ENCODE data around the gene CHAC1.
A peak's percentile ranks its signal among the peaks of the same experiment; 100 is the strongest.

Gene CHAC1

DNA sequence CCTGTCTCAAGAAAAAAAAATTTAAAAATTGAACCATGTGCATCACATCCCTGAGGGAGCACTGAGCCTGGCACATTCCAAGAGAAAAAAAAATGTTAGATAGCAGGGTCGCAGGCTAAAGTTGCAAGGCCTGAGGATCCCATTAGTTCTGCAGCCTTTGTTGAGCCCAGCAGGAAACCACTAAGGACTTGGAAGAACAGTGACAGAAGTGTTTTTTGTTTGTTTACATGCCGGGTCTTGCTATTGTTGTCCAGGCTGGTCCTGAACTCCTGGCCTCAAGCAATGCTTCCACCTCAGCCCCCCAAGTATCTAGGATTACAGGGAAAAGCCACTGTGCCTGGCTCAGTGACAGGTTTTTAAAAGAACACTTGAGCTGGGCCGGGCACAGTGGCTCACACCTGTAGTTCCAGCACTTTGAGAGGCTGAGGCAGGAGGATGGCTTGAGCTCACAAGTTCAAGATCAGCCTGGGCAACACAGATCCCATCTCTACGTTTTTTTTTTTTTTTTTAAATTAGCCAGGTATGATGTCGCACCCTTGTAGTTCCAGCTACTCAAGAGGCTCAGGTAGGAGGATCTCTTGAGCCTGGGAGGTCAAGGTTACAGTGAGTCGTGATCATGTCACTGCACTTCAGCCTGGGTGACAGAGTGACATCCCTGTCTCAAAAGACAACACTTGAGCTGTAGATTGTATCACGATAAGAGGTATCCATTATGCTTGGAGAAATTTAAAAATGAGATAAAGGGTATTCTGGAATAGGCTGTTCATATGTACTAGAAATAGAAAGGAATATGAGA, 15.2 kb downstream of the CHAC1 start:
- Mint-ChIP-seq H3K27me3 (no peaks in the 10 kb centered on the region), H3K27ac (no peak overlapping the region), H3K4me3 (no peak overlapping the region), H3K4me1 (ENCODE audit: low read depth) (peaks cover 2% of the 10 kb centered on the region), H3K36me3 (no peaks in the 10 kb centered on the region), H3K9me3 (ENCODE audit: low read depth) (no peaks in the 10 kb centered on the region)

DNA sequence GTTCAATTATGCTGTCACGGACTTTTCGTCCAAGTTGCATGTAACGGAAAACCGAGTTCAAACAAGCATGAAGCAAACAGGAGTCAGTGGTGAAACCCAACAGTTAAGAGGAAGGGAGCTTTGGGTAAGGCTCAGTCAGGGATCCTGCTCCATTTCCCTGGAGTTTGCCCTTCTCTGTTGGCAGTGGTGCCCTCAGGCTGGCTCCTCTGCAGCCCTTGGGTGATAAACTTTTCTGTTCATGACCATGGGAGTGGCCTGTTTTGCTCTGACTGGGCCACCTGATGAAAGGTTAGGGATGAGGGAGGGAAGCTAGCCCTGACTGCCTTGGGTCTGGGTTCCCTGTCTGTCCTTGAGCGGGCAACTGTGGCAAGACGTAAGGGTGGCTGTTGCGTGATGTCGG, 16.1 kb downstream of the CHAC1 start:
- Mint-ChIP-seq H3K27ac (no peak overlapping the region), H3K4me3 (no peak overlapping the region), H3K9me3 (ENCODE audit: low read depth) (no peaks in the 10 kb centered on the region), H3K36me3 (no peaks in the 10 kb centered on the region), H3K4me1 (ENCODE audit: low read depth) (peaks cover 2% of the 10 kb centered on the region), H3K27me3 (no peaks in the 10 kb centered on the region)

DNA sequence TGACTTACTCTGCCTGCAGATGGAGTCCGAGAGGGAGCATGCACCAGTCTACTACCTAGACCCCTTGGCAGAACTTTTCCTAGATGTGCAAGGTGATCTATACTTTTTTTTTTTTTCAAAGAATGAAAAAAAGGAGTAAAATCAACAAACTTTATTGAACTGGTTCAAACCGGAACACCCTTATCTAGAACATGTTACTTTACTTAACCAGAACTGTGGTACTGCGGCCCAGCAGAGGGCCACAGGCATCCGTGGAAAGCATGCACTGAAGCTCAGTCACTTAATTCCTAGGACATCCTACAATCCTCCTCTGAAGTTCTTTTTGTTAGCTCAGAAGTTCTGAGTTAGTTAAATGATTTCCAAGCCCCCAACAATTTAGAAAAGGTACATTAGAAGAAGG, 21.6 kb downstream of the CHAC1 start:
- Mint-ChIP-seq H3K4me1 (ENCODE audit: low read depth) (peaks cover 2% of the 10 kb centered on the region), H3K27me3 (no peaks in the 10 kb centered on the region), H3K27ac (no peak overlapping the region), H3K9me3 (ENCODE audit: low read depth) (no peaks in the 10 kb centered on the region), H3K36me3 (no peaks in the 10 kb centered on the region), H3K4me3 (no peak overlapping the region)

- H3K4me1 Mint-ChIP-seq (ENCODE audit: low read depth), result peaks cover 2% of the 10 kb centered on the region
- H3K27me3 Mint-ChIP-seq, result no peaks in the 10 kb centered on the region
- H3K9me3 Mint-ChIP-seq (ENCODE audit: low read depth), result no peaks in the 10 kb centered on the region
- peaks cover 2% of the 10 kb centered on the region for H3K36me3 Mint-ChIP-seq
- H3K4me3 Mint-ChIP-seq, result no peak overlapping the region
- H3K27ac Mint-ChIP-seq, result peak overlapping the region; percentile 72
Measured at GRCh38 chr15:40976819-40977218, 23.5 kb downstream of the CHAC1 start.

GRCh38 chr15:40978141-40978540, 24.9 kb downstream of the CHAC1 start:
- no peak overlapping the region for H3K27ac Mint-ChIP-seq
- no peak overlapping the region for H3K4me3 Mint-ChIP-seq
- no peaks in the 10 kb centered on the region for H3K4me1 Mint-ChIP-seq (ENCODE audit: low read depth)
- no peaks in the 10 kb centered on the region for H3K27me3 Mint-ChIP-seq
- no peaks in the 10 kb centered on the region for H3K9me3 Mint-ChIP-seq (ENCODE audit: low read depth)
- peaks cover 2% of the 10 kb centered on the region for H3K36me3 Mint-ChIP-seq

DNA sequence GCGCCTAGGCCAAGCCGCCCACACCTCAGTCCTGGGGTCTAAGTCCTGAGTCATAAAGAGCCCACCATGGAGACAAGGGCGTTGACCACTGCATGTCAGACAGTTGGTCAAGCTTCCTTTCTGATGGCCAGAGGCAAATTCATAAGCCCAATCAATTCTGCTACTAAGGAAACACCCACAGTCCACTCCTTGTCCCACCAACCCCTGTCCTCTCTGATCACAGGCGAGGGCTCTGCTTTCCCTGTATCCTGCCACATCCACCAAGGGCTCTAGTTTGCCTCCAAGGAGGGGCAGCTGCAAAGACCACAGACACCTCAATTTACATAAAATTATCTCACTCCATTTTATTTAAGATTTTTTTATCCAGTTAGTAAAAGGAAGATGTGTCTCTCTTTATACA, 25.3 kb downstream of the CHAC1 start:
- Mint-ChIP-seq H3K4me3 (no peak overlapping the region), H3K4me1 (ENCODE audit: low read depth) (no peaks in the 10 kb centered on the region), H3K27me3 (no peaks in the 10 kb centered on the region), H3K27ac (no peak overlapping the region), H3K9me3 (ENCODE audit: low read depth) (no peaks in the 10 kb centered on the region), H3K36me3 (peaks cover 3% of the 10 kb centered on the region)

GRCh38 chr15:40981186-40981585, 27.9 kb downstream of the CHAC1 start:
- no peak overlapping the region for H3K27ac Mint-ChIP-seq
- no peaks in the 10 kb centered on the region for H3K4me1 Mint-ChIP-seq (ENCODE audit: low read depth)
- no peak overlapping the region for H3K4me3 Mint-ChIP-seq
- peaks cover 5% of the 10 kb centered on the region for H3K36me3 Mint-ChIP-seq
- no peaks in the 10 kb centered on the region for H3K27me3 Mint-ChIP-seq
- no peaks in the 10 kb centered on the region for H3K9me3 Mint-ChIP-seq (ENCODE audit: low read depth)

DNA sequence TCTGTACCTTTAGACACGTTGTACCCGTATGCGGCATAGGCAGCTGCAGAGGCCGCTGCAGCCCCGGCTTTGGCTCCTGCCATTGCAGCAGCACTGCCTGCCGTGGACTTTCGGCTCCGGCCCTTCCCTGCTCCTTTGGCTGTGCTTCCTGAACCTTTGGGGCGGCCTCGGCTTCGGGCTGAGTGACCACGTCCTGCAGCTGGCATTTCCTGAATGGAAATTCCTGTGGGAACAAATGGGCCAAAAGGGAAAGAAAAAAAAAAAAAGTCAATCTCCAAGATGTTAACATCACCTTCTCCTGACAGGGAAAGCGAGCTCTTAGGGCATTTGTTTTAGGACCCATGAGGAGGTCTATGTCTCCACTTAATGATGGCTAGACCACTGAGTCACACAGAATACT, 29.6 kb downstream of the CHAC1 start:
- Mint-ChIP-seq H3K27ac (no peak overlapping the region), H3K4me1 (ENCODE audit: low read depth) (no peaks in the 10 kb centered on the region), H3K27me3 (no peaks in the 10 kb centered on the region), H3K4me3 (no peak overlapping the region), H3K36me3 (peaks cover 11% of the 10 kb centered on the region), H3K9me3 (ENCODE audit: low read depth) (no peaks in the 10 kb centered on the region)

DNA sequence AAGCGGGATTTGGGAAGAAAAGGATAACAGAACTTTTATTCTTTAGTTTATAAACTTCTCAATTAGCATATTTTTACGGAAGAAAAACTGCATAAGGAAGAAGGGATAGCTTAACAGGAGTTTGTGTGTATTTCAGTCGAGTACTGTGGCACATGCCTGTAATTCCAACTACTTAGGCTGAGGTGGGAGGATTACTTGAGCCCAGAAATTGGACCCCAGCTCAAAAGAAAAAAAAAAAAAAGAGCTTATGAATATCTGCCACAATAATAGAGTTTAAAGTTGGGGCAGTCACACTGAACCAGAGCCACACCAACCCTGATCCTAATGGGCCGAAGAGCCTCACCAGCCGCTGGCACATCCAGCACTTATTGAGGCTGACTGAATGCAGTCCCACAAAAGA, 31.1 kb downstream of the CHAC1 start:
- H3K27me3 Mint-ChIP-seq, result no peaks in the 10 kb centered on the region
- no peak overlapping the region for H3K4me3 Mint-ChIP-seq
- no peak overlapping the region for H3K27ac Mint-ChIP-seq
- H3K36me3 Mint-ChIP-seq, result peaks cover 11% of the 10 kb centered on the region
- no peaks in the 10 kb centered on the region for H3K9me3 Mint-ChIP-seq (ENCODE audit: low read depth)
- no peaks in the 10 kb centered on the region for H3K4me1 Mint-ChIP-seq (ENCODE audit: low read depth)

GRCh38 chr15:40984964-40985363, 31.7 kb downstream of the CHAC1 start:
- peaks cover 15% of the 10 kb centered on the region for H3K36me3 Mint-ChIP-seq

DNA sequence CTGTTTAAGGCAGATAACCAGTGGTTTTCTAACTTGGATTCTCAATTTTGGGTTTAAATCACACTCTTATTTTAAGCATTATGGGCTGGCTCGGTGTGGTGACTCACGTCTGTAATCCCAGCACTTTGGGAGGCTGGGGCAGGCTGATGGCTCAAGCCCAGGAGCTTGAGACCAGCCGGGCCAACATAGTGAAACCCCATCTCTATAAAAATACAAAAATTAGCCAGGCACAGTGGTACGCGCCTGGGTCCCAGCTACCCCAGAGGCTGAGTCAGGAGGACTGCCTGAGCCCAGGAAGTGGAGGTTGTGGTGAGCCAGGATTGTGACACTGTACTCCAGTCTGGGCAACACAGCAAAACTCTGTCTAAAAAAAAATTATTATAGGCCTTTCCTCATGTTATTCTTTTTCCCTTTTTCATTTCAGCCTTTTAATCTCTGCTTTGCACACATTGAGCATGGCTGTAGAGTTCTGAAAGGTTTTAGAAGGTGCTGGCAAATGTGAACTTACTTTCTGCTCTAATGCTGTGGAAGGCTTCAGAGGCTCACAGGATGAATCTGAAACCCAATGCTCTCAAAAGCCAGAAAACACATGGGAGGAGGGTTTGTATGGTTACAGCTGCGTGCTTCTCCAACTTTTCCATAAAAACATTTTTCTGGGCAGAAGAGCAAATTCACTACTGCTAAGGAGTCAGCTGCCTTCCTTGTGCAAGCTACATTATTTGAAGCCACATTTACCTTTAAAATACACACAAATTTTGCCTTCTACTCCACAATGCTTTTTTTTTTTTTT, 32.5 kb downstream of the CHAC1 start:
- no peaks in the 10 kb centered on the region for H3K27me3 Mint-ChIP-seq
- H3K27ac Mint-ChIP-seq, result no peak overlapping the region
- no peaks in the 10 kb centered on the region for H3K9me3 Mint-ChIP-seq (ENCODE audit: low read depth)
- peaks cover 17% of the 10 kb centered on the region for H3K36me3 Mint-ChIP-seq
- no peak overlapping the region for H3K4me3 Mint-ChIP-seq
- peaks cover 6% of the 10 kb centered on the region for H3K4me1 Mint-ChIP-seq (ENCODE audit: low read depth)

More at GRCh38 chr15:40984964-40985363, 31.7 kb downstream of the CHAC1 start:
- Mint-ChIP-seq H3K27ac (no peak overlapping the region), H3K27me3 (no peaks in the 10 kb centered on the region), H3K9me3 (ENCODE audit: low read depth) (no peaks in the 10 kb centered on the region), H3K4me1 (ENCODE audit: low read depth) (no peaks in the 10 kb centered on the region), H3K4me3 (no peak overlapping the region)

GRCh38 chr15:40986820-40987219, 33.5 kb downstream of the CHAC1 start:
- Mint-ChIP-seq H3K27ac (no peak overlapping the region), H3K9me3 (ENCODE audit: low read depth) (no peaks in the 10 kb centered on the region), H3K27me3 (no peaks in the 10 kb centered on the region), H3K4me1 (ENCODE audit: low read depth) (peaks cover 12% of the 10 kb centered on the region), H3K4me3 (no peak overlapping the region), H3K36me3 (peaks cover 21% of the 10 kb centered on the region)

- H3K9me3 Mint-ChIP-seq (ENCODE audit: low read depth), result no peaks in the 10 kb centered on the region
Measured at GRCh38 chr15:40988156-40988555, 34.9 kb downstream of the CHAC1 start.

GRCh38 chr15:40990080-40990479, 36.8 kb downstream of the CHAC1 start:
- Mint-ChIP-seq H3K36me3 (peaks cover 18% of the 10 kb centered on the region), H3K27ac (peak overlapping the region; percentile 35), H3K4me3 (no peak overlapping the region), H3K4me1 (ENCODE audit: low read depth) (peaks cover 12% of the 10 kb centered on the region), H3K9me3 (ENCODE audit: low read depth) (no peaks in the 10 kb centered on the region), H3K27me3 (no peaks in the 10 kb centered on the region)

More at GRCh38 chr15:40988156-40988555, 34.9 kb downstream of the CHAC1 start:
- Mint-ChIP-seq H3K4me1 (ENCODE audit: low read depth) (peaks cover 12% of the 10 kb centered on the region), H3K27me3 (no peaks in the 10 kb centered on the region), H3K27ac (no peak overlapping the region), H3K4me3 (no peak overlapping the region), H3K36me3 (peaks cover 21% of the 10 kb centered on the region)

GRCh38 chr15:40990789-40991188, 37.5 kb downstream of the CHAC1 start:
- Mint-ChIP-seq H3K9me3 (ENCODE audit: low read depth) (no peaks in the 10 kb centered on the region), H3K27me3 (no peaks in the 10 kb centered on the region), H3K36me3 (peaks cover 21% of the 10 kb centered on the region), H3K27ac (no peak overlapping the region), H3K4me3 (no peak overlapping the region), H3K4me1 (ENCODE audit: low read depth) (peaks cover 12% of the 10 kb centered on the region)

Measured in activated naive CD8-positive, alpha-beta T cell (primary cell).